Upper lobe of left lung (tissue), 6 donors: ENCODE results near the gene NEURL1B. TPM values are rescaled to one million over a fixed set of nuclear protein-coding genes. Genes with fewer than 3 reads are reported as not detected.
A peak's percentile ranks its signal among the peaks of the same experiment; 100 is the strongest.

Experiments
- ATAC-seq, 2 donors: fragments of 200-7000 bp; cut with Tn5 transposase; one replicate each; pipeline ENCODE4 v1.9.1; 2022; ENCODE audit warnings: mild to moderate bottlenecking in 2 of 2, moderate library complexity in 2 of 2; ENCODE audit not compliant: low FRiP score in 2 of 2
- DNase-seq, 2 donors: peaks; one replicate each; pipeline ENCODE4 v3.0.0-alpha.2; 2019 to 2020
- H3K27ac ChIP-seq, 4 donors: fragments of 200-600 bp; sonication (generic); one replicate each; pipeline ENCODE4 v1.5.1; 2016 to 2019
- H3K27me3 ChIP-seq, 4 donors: fragments of 200-600 bp; sonication (generic); one replicate each; pipeline ENCODE4 v1.5.1; 2017 to 2019
- H3K36me3 ChIP-seq, 4 donors: fragments of 200-600 bp; sonication (generic); one replicate each; pipeline ENCODE4 v1.5.1; 2016 to 2019
- H3K4me1 ChIP-seq, 4 donors: fragments of 200-600 bp; sonication (generic); one replicate each; pipeline ENCODE4 v1.5.1; 2018 to 2019
- H3K4me3 ChIP-seq, 4 donors: fragments of 200-600 bp; sonication (generic); one replicate each; pipeline ENCODE4 v1.5.1; 2017 to 2019; ENCODE audit warnings: mild to moderate bottlenecking in 2 of 4, moderate library complexity in 1 of 4
- H3K9me3 ChIP-seq, 4 donors: fragments of 200-600 bp; sonication (generic); one replicate each; pipeline ENCODE4 v1.5.1; 2018 to 2019
- CTCF ChIP-seq, 6 experiments: fragments of 450-650 bp in 4 of 6; fragments of 200-600 bp in 2 of 6; sonication (generic) in 2 of 6; IDR thresholded peaks; one replicate each; pipeline ENCODE4 v1.5.1; 2016 to 2019; ENCODE audit warnings: antibody characterized with exemption in 6 of 6
- EP300 ChIP-seq, 4 donors: sonication (generic); formaldehyde crosslinking; IDR thresholded peaks; one replicate each; pipeline ENCODE4 v1.5.1; 2017; ENCODE audit warnings: antibody characterized with exemption in 4 of 4, control low read depth in 2 of 4
- POLR2A ChIP-seq, 4 donors: fragments of 450-650 bp; IDR thresholded peaks; one replicate each; pipeline ENCODE4 v1.5.1; 2016 to 2017; ENCODE audit warnings: antibody characterized with exemption in 4 of 4, mild to moderate bottlenecking in 2 of 4
- POLR2AphosphoS5 ChIP-seq, 2 donors: sonication (generic); formaldehyde crosslinking; IDR thresholded peaks; one replicate each; pipeline ENCODE4 v1.5.1; 2017; ENCODE audit warnings: antibody characterized with exemption in 2 of 2
- whole genome bisulfite sequencing, 2 donors: methylation state at CpG; one replicate each; pipeline ENCODE4 v1.1.5; 2017 to 2018; 5-methylcytosine and 5-hydroxymethylcytosine counted together
- total RNA-seq, 6 donors: library from RNA; depleted of rRNA in 4 of 6; stranded (reverse); fragments of >200 nt in 4 of 6; gene quantifications; one replicate each; pipeline versions ENCODE4 v1.1.0 to v1.2.1, GENCODE V29; 2016 to 2021
- donor health status: DM: no; HTN: no; CAD: no; lungs with moderate emphysema.
- donor health status: DM: no; HTN: yes; CAD: no; lungs with severe emphysema.

Gene NEURL1B
- total RNA-seq, 6 donors from 2014 or later: 6.3 to 29.4 (median 15.1) TPM

- Histone ChIP-seq H3K9me3 (no peaks in the 10 kb centered on the region), H3K4me1 (peaks cover 32 to 51% (median 48%) of the 10 kb centered on the region in 4 donors), H3K27me3 (no peaks in the 10 kb centered on the region), H3K27ac (no peak overlapping the region), H3K4me3 (no peak overlapping the region), H3K36me3 (no peaks in the 10 kb centered on the region)
- no peak for TF ChIP-seq CTCF (IDR thresholded peaks at IDR 0.05)
- TF ChIP-seq EP300 (IDR thresholded peaks at IDR 0.05): no peak
- no peak for TF ChIP-seq POLR2AphosphoS5 (IDR thresholded peaks at IDR 0.05)
- no peak for TF ChIP-seq POLR2A (IDR thresholded peaks at IDR 0.05)
- no peak for DNase-seq
- 56 to 64% methylated on average over 8 of the region's 8 CpGs for WGBS, 2 donors
- ATAC-seq: no peak
Observed at GRCh38 chr5:172712610-172713009, 71.5 kb downstream of the NEURL1B start.

- Histone ChIP-seq H3K9me3 (no peaks in the 10 kb centered on the region), H3K27me3 (no peaks in the 10 kb centered on the region), H3K36me3 (no peaks in the 10 kb centered on the region), H3K4me3 (no peak overlapping the region), H3K4me1 (peaks cover 33 to 53% (median 49%) of the 10 kb centered on the region in 4 donors), H3K27ac (peak overlapping the region; percentile 80 to 90 (median 85))
- ATAC-seq (peak in 1 of 2 donors; percentile 49), DNase-seq (peak; percentile 59 to 91)
- no peak for TF ChIP-seq POLR2AphosphoS5 (IDR thresholded peaks at IDR 0.05)
- TF ChIP-seq EP300 (IDR thresholded peaks at IDR 0.05): no peak
- peak; percentile 84 to 93 (median 91) for TF ChIP-seq CTCF (IDR thresholded peaks at IDR 0.05)
- TF ChIP-seq POLR2A (IDR thresholded peaks at IDR 0.05): no peak
- 0 to 1% methylated on average over 15 of the region's 15 CpGs for WGBS, 2 donors
Observed at GRCh38 chr5:172713113-172713808, 72.2 kb downstream of the NEURL1B start.

- H3K4me1 ChIP-seq: peaks cover 33 to 53% (median 49%) of the 10 kb centered on the region in 4 donors
- TF ChIP-seq EP300 (IDR thresholded peaks at IDR 0.05) (no peak), POLR2AphosphoS5 (IDR thresholded peaks at IDR 0.05) (no peak), CTCF (IDR thresholded peaks at IDR 0.05) (no peak), POLR2A (IDR thresholded peaks at IDR 0.05) (no peak)
- H3K4me3 ChIP-seq: no peak overlapping the region
- ATAC-seq (no peak), DNase-seq (peak in 1 of 2 donors; percentile 71)
- WGBS, 2 donors: 59 to 65% methylated on average over 6 to 9 of the region's 9 CpGs
- H3K36me3 ChIP-seq: no peaks in the 10 kb centered on the region
- H3K27ac ChIP-seq: peak overlapping the region; percentile 80 to 90 (median 85)
- no peaks in the 10 kb centered on the region for H3K9me3 ChIP-seq
- H3K27me3 ChIP-seq: no peaks in the 10 kb centered on the region
Observed at GRCh38 chr5:172713809-172714490, 72.9 kb downstream of the NEURL1B start.

GRCh38 chr5:172714491-172715420 is 73.7 kb downstream of the NEURL1B start:
- Histone ChIP-seq H3K4me3 (no peak overlapping the region), H3K9me3 (no peaks in the 10 kb centered on the region), H3K36me3 (no peaks in the 10 kb centered on the region), H3K27me3 (no peaks in the 10 kb centered on the region), H3K27ac (peak overlapping the region; percentile 80 to 93 (median 88)), H3K4me1 (peaks cover 33 to 55% (median 49%) of the 10 kb centered on the region in 4 donors)
- DNase-seq (peak in 1 of 2 donors; percentile 92), ATAC-seq (peak; percentile 89 to 90)
- peak; percentile 93 to 99 (median 98) for TF ChIP-seq EP300 (IDR thresholded peaks at IDR 0.05)
- TF ChIP-seq POLR2A (IDR thresholded peaks at IDR 0.05): peak in 2 of 4 donors; percentile 18 to 50
- peak; percentile 96 to 99 for TF ChIP-seq POLR2AphosphoS5 (IDR thresholded peaks at IDR 0.05)
- peak; percentile 90 to 97 (median 95) for TF ChIP-seq CTCF (IDR thresholded peaks at IDR 0.05)
- WGBS, 2 donors: 32 to 40% methylated on average over 3 to 15 of the region's 15 CpGs
